Liver (tissue), 9 donors: ENCODE data around the gene SORCS2. TPM values are rescaled to one million over a fixed set of nuclear protein-coding genes. Genes with fewer than 3 reads are reported as not detected.

ENCODE experiments used
- DNase-seq: peaks from one replicate; pipeline ENCODE4 v3.0.0-alpha.2; 2017; ENCODE audit warnings: low spot score
- H3K27ac ChIP-seq, 2 donors: one replicate each; pipeline ENCODE4 v1.7.0; 2013; ENCODE audit warnings: inconsistent platforms in 2 of 2, low read length in 2 of 2, control low read depth in 1 of 2, low read depth in 1 of 2, mild to moderate bottlenecking in 1 of 2
- H3K27me3 ChIP-seq, 4 donors: one replicate each; pipeline versions ENCODE4 v1.6.1 to v1.7.0; 2013; ENCODE audit warnings: low read length in 3 of 4, inconsistent platforms in 1 of 4, mild to moderate bottlenecking in 1 of 4, moderate library complexity in 1 of 4; ENCODE audit not compliant: control insufficient read depth in 4 of 4, insufficient read depth in 4 of 4
- H3K36me3 ChIP-seq, 4 donors: one replicate each; pipeline versions ENCODE4 v1.6.1 to v1.7.0; 2013; ENCODE audit warnings: low read length in 3 of 4, mild to moderate bottlenecking in 3 of 4, low read depth in 1 of 4, moderate library complexity in 1 of 4; ENCODE audit not compliant: control insufficient read depth in 4 of 4, insufficient read depth in 3 of 4
- H3K4me1 ChIP-seq, 4 donors: one replicate each; pipeline versions ENCODE4 v1.6.1 to v1.7.0; 2013; ENCODE audit warnings: low read length in 3 of 4, mild to moderate bottlenecking in 3 of 4, moderate library complexity in 1 of 4; ENCODE audit not compliant: control insufficient read depth in 4 of 4, insufficient read depth in 4 of 4
- H3K4me3 ChIP-seq, 3 donors: one replicate each; pipeline versions ENCODE4 v1.6.1 to v1.7.0; 2013; ENCODE audit warnings: low read length in 3 of 3, control low read depth in 1 of 3, low read depth in 1 of 3, mild to moderate bottlenecking in 1 of 3
- H3K9ac ChIP-seq, 2 donors: one replicate each; pipeline ENCODE4 v1.7.0; 2013; ENCODE audit warnings: low read length in 2 of 2, mild to moderate bottlenecking in 2 of 2, moderate library complexity in 2 of 2, control low read depth in 1 of 2, low read depth in 1 of 2
- H3K9me3 ChIP-seq, 4 donors: one replicate each; pipeline versions ENCODE4 v1.6.1 to v1.7.0; 2013; ENCODE audit warnings: low read length in 3 of 4; ENCODE audit not compliant: control insufficient read depth in 4 of 4
- ATF3 ChIP-seq: IDR thresholded peaks from 2 replicates; pipeline ENCODE4 v1.6.1; 2016; ENCODE audit warnings: antibody characterized with exemption
- CTCF ChIP-seq: fragments of 150-350 bp; IDR thresholded peaks from 2 replicates; pipeline ENCODE4 v1.5.1; 2017; ENCODE audit warnings: improper control_type of control experiment, low read depth, low read length; ENCODE audit not compliant: missing input control
- EGR1 ChIP-seq, 2 donors: IDR thresholded peaks; 2 replicates each; pipeline ENCODE4 v1.6.1; 2016 to 2018; ENCODE audit warnings: antibody characterized with exemption in 2 of 2, low read depth in 2 of 2
- FOXA1 ChIP-seq: IDR thresholded peaks from 2 replicates; pipeline ENCODE4 v1.6.1; 2016; ENCODE audit warnings: antibody characterized with exemption
- FOXA2 ChIP-seq: IDR thresholded peaks from 2 replicates; pipeline ENCODE4 v1.6.1; 2016; ENCODE audit warnings: antibody characterized with exemption
- GABPA ChIP-seq, 2 donors: IDR thresholded peaks in 1 of 2; conservative IDR thresholded peaks in 1 of 2; 2 replicates each; pipeline ENCODE4 v1.6.1; 2016; ENCODE audit warnings: antibody characterized with exemption in 2 of 2, mild to moderate bottlenecking in 1 of 2, moderate library complexity in 1 of 2
- HNF4A ChIP-seq, 2 donors: conservative IDR thresholded peaks; 2 replicates each; pipeline ENCODE4 v1.6.1; 2016; ENCODE audit warnings: antibody characterized with exemption in 2 of 2, mild to moderate bottlenecking in 2 of 2
- HNF4G ChIP-seq: IDR thresholded peaks from 2 replicates; pipeline ENCODE4 v1.6.1; 2016; ENCODE audit warnings: antibody characterized with exemption
- JUND ChIP-seq, 2 donors: IDR thresholded peaks; 2 replicates each; pipeline ENCODE4 v1.6.1; 2016; ENCODE audit warnings: antibody characterized with exemption in 2 of 2
- MAX ChIP-seq: IDR thresholded peaks from 2 replicates; pipeline ENCODE4 v1.6.1; 2016; ENCODE audit warnings: antibody characterized with exemption
- NR2F2 ChIP-seq: IDR thresholded peaks from 2 replicates; pipeline ENCODE4 v1.6.1; 2016; ENCODE audit warnings: antibody characterized with exemption
- RAD21 ChIP-seq, 2 donors: IDR thresholded peaks; 2 replicates each; pipeline ENCODE4 v1.6.1; 2016; ENCODE audit warnings: antibody characterized with exemption in 2 of 2, mild to moderate bottlenecking in 2 of 2
- REST ChIP-seq: IDR thresholded peaks from 2 replicates; pipeline ENCODE4 v1.6.1; 2016; ENCODE audit warnings: antibody characterized with exemption, mild to moderate bottlenecking
- RXRA ChIP-seq, 2 donors: IDR thresholded peaks; 2 replicates each; pipeline ENCODE4 v1.6.1; 2017 to 2018; ENCODE audit warnings: antibody characterized with exemption in 2 of 2, mild to moderate bottlenecking in 1 of 2
- TAF1 ChIP-seq: conservative IDR thresholded peaks from 2 replicates; pipeline ENCODE4 v1.6.1; 2016; ENCODE audit warnings: antibody characterized with exemption, mild to moderate bottlenecking
- YY1 ChIP-seq: IDR thresholded peaks from 2 replicates; pipeline ENCODE4 v1.6.1; 2016; ENCODE audit warnings: antibody characterized with exemption, mild to moderate bottlenecking
- WGBS: extraction: QIAGEN DNeasy Blood & Tissue Kit; methylation state at CpG from one replicate; pipeline ENCODE4 v1.1.7; 2013; 5-methylcytosine and 5-hydroxymethylcytosine counted together
- polyA plus RNA-seq, 2 donors: library from polyadenylated mRNA; stranded (reverse) in 1 of 2; unstranded in 1 of 2; fragments of 200-250 nt in 1 of 2; fragments of >200 nt in 1 of 2; fragmentation: Nextera tagmentation in 1 of 2; extraction: Ambion mirVana in 1 of 2; gene quantifications; one replicate each; pipeline versions ENCODE4 v1.2.1 to v1.2.3, GENCODE V29; 2013 to 2015
- total RNA-seq, 2 donors: library from RNA; depleted of rRNA; stranded (reverse); fragments of >200 nt; gene quantifications; one replicate each; pipeline ENCODE4 v1.2.3, GENCODE V29; 2014
- donor health status: healthy.
- donor health status: healthy.
- donor health status: healthy.
- donor health status: healthy.
- donor health status: healthy.

SORCS2 gene
- total and polyA plus RNA-seq, 4 donors: 0.10 to 1.4 (median 0.92) TPM

- Histone ChIP-seq H3K36me3 (no peaks in the 10 kb centered on the region), H3K4me3 (no peak overlapping the region), H3K4me1 (no peaks in the 10 kb centered on the region), H3K27ac (no peak overlapping the region), H3K27me3 (no peaks in the 10 kb centered on the region), H3K9me3 (no peaks in the 10 kb centered on the region), H3K9ac (no peak overlapping the region)
- 96% methylated on average over 8 of the region's 8 CpGs for WGBS
- TF ChIP-seq MAX (no peak), ATF3 (no peak)
- no peak for DNase-seq
Observed at GRCh38 chr4:7343950-7344349, 151.6 kb downstream of the SORCS2 start.

GRCh38 chr4:7344636-7345155 is 152.4 kb downstream of the SORCS2 start:
- Histone ChIP-seq H3K9me3 (no peaks in the 10 kb centered on the region), H3K36me3 (no peaks in the 10 kb centered on the region), H3K9ac (no peak overlapping the region), H3K4me3 (no peak overlapping the region), H3K4me1 (no peaks in the 10 kb centered on the region), H3K27me3 (no peaks in the 10 kb centered on the region), H3K27ac (no peak overlapping the region)
- DNase-seq: no peak
- TF ChIP-seq NR2F2 (no peak), JUND (IDR thresholded peaks at IDR 0.05) (no peak), RXRA (IDR thresholded peaks at IDR 0.05) (no peak), CTCF (no peak), ATF3 (no peak), YY1 (no peak), RAD21 (IDR thresholded peaks at IDR 0.05) (no peak), EGR1 (IDR thresholded peaks at IDR 0.05; ENCODE audit: low read depth in 2 of 2) (no peak), TAF1 (no peak), FOXA1 (no peak)
- 83% methylated on average over 10 of the region's 10 CpGs for WGBS

- no peaks in the 10 kb centered on the region for H3K9me3 ChIP-seq
- H3K27ac ChIP-seq: no peak overlapping the region
- DNase-seq: no peak
- no peaks in the 10 kb centered on the region for H3K4me1 ChIP-seq
- H3K27me3 ChIP-seq: no peaks in the 10 kb centered on the region
- no peak for TF ChIP-seq CTCF
- TF ChIP-seq HNF4A (conservative IDR thresholded peaks at IDR 0.05): no peak
- TF ChIP-seq FOXA2: no peak
- TF ChIP-seq JUND (IDR thresholded peaks at IDR 0.05): no peak
- no peak for TF ChIP-seq EGR1 (IDR thresholded peaks at IDR 0.05; ENCODE audit: low read depth in 2 of 2)
- no peak for TF ChIP-seq YY1
- no peak for TF ChIP-seq HNF4G
- no peak for TF ChIP-seq GABPA (IDR thresholded peaks at IDR 0.05 in 1 of 2, conservative IDR thresholded peaks at IDR 0.05 in 1 of 2)
- TF ChIP-seq TAF1: no peak
- TF ChIP-seq FOXA1: no peak
- TF ChIP-seq RAD21 (IDR thresholded peaks at IDR 0.05): no peak
- TF ChIP-seq NR2F2: no peak
- TF ChIP-seq MAX: no peak
- no peak for TF ChIP-seq REST
- 89% methylated on average over 7 of the region's 7 CpGs for WGBS
- no peak overlapping the region for H3K4me3 ChIP-seq
- H3K9ac ChIP-seq: no peak overlapping the region
- no peaks in the 10 kb centered on the region for H3K36me3 ChIP-seq
Observed at GRCh38 chr4:7347981-7348380, 155.6 kb downstream of the SORCS2 start.
